OCI-LY3 (cell line): ENCODE measurements around the gene ENDOU.

Experiments
- H2AFZ ChIP-seq: fragments of 200-600, 300-600 bp; shearing (Covaris generic); 2 replicates; pipeline ENCODE4 v1.6.0; 2014; ENCODE audit warnings: antibody characterized with exemption, low read depth, low read length
- H3K27ac ChIP-seq: fragments of 200-600, 300-600 bp; sonication (generic); 2 replicates; pipeline ENCODE4 v1.5.1; 2014; ENCODE audit warnings: mild to moderate bottlenecking, low read length, moderate library complexity, mixed read lengths
- H3K27me3 ChIP-seq: fragments of 200-600, 300-600 bp; sonication (generic); 2 replicates; pipeline ENCODE4 v1.6.1; 2014; ENCODE audit warnings: low read depth, low read length, mixed read lengths
- H3K36me3 ChIP-seq: fragments of 200-600, 300-600 bp; sonication (generic); replicated peaks from 2 replicates; pipeline ENCODE3; 2014; ENCODE audit warnings: low read depth, low read length, mixed read lengths
- H3K4me1 ChIP-seq: fragments of 300-600, 200-600 bp; sonication (generic); 2 replicates; pipeline ENCODE4 v1.6.1; 2014; ENCODE audit warnings: low read length, mixed read lengths
- H3K4me2 ChIP-seq: fragments of 200-600, 300-600 bp; sonication (generic); 2 replicates; pipeline ENCODE4 v1.6.1; 2014; ENCODE audit warnings: low read length, mixed read lengths
- H3K4me3 ChIP-seq: fragments of 300-600, 200-600 bp; sonication (generic); 2 replicates; pipeline ENCODE4 v1.5.1; 2014; ENCODE audit warnings: antibody characterized with exemption, mild to moderate bottlenecking, low read length, moderate library complexity
- H3K79me2 ChIP-seq: fragments of 300-600, 200-600 bp; shearing (Covaris generic); 2 replicates; pipeline ENCODE4 v1.6.1; 2014; ENCODE audit warnings: mild to moderate bottlenecking, low read length, mixed read lengths
- H3K9ac ChIP-seq: fragments of 300-600, 200-600 bp; shearing (Covaris generic); 2 replicates; pipeline ENCODE4 v1.6.0; 2014; ENCODE audit warnings: mild to moderate bottlenecking, low read length, moderate library complexity
- H3K9me3 ChIP-seq: fragments of 200-600, 300-600 bp; shearing (Covaris generic); 2 replicates; pipeline ENCODE4 v1.6.1; 2014; ENCODE audit warnings: low read length, mixed read lengths; ENCODE audit not compliant: insufficient read depth
- H4K20me1 ChIP-seq: fragments of 200-600, 300-600 bp; sonication (generic); 2 replicates; pipeline ENCODE4 v1.6.1; 2016; ENCODE audit warnings: low read length, mixed read lengths; ENCODE audit not compliant: insufficient read depth
- CTCF ChIP-seq: fragments of 200-600, 300-600 bp; sonication (generic); IDR thresholded peaks from 2 replicates; pipeline ENCODE4 v1.5.1; 2014; ENCODE audit warnings: antibody characterized with exemption, low read length, low read depth
- EZH2phosphoT487 ChIP-seq: fragments of 200-600 bp; shearing (Covaris generic); IDR thresholded peaks from 2 replicates; pipeline ENCODE4 v1.6.1; 2018; ENCODE audit warnings: antibody characterized with exemption, mixed run types, low read depth

Gene ENDOU

DNA sequence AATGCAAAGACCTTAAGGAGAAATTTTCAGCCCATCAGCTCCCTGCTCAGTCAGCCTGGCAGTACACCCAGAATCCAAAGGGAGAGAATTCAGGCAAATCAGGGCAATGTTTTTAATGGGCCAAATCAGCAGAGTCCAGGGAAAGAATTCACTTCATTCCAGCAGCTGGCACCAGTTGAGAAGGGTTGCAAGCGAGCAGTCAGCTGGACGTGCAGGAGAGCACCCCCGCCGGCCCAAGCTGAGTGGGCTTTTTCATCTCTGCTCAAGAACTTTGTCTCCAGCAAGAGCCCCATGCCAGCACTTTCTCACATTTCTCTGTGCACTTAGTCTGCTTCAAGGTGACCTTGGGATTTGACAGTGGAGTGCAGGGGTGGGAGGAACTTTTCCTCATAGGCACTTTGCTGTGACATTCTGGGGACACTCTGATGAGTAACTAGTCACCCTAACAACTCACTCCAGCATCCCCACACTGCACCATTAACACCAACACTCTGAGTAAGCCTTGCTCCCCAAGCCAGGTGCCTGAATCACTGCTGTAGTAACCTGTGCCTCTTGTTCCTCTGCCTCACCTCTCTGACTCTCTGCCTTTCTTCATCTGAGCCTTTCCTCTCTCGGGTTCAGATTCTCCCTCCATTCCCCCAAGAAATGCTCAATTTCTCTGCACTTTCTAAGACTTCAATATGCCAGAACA, 2.2 kb downstream of the ENDOU start:
- no peaks in the 10 kb centered on the region for H4K20me1 ChIP-seq

GRCh38 chr12:47722136-47722834, 3.0 kb downstream of the ENDOU start:
- no peaks in the 10 kb centered on the region for H4K20me1 ChIP-seq
- no peak overlapping the region for H3K9ac ChIP-seq
- no peak overlapping the region for H3K4me3 ChIP-seq
- H3K79me2 ChIP-seq, result no peaks in the 10 kb centered on the region
- H3K27ac ChIP-seq, result no peak overlapping the region
- H3K27me3 ChIP-seq, result no peaks in the 10 kb centered on the region
- peaks cover 5% of the 10 kb centered on the region for H3K36me3 ChIP-seq
- H3K4me1 ChIP-seq, result peaks cover 32% of the 10 kb centered on the region
- H3K9me3 ChIP-seq, result no peaks in the 10 kb centered on the region
- no peak overlapping the region for H3K4me2 ChIP-seq
- no peak overlapping the region for H2AFZ ChIP-seq
- no peak for TF ChIP-seq EZH2phosphoT487
- TF ChIP-seq CTCF, result no peak

More for the DNA sequence above, 2.2 kb downstream of the ENDOU start:
- Histone ChIP-seq H3K4me2 (no peak overlapping the region), H2AFZ (no peak overlapping the region), H3K9me3 (no peaks in the 10 kb centered on the region), H3K79me2 (no peaks in the 10 kb centered on the region), H3K4me1 (peaks cover 25% of the 10 kb centered on the region), H3K36me3 (peaks cover 5% of the 10 kb centered on the region), H3K9ac (no peak overlapping the region), H3K4me3 (no peak overlapping the region), H3K27me3 (no peaks in the 10 kb centered on the region), H3K27ac (no peak overlapping the region)
- TF ChIP-seq CTCF, result no peak
- no peak for TF ChIP-seq EZH2phosphoT487

DNA sequence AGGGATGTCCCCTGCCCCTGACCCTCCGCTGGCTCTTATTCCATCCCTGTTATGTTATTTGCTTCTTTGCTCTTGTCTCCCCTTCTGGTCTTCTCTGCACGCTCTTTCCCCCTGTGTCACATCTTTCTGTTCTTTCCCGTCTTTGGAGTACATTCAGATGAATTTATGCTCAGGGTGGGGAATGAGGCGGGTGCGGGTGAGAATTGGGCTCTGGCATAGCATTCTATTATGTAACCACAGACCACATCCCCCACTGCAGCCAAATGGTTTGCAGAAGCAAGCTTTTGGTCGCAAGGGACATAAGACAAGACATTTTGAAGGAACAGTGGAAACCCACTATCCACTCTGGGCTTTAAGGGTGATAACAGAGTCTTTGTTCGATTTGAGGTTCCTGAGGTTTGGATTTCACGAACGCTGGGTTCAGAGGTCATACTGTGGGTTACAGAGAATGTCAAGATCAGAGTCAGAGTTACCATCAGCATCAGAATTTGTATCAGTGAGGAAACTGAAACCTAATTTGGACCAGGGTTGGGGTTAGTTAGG, 3.8 kb downstream of the ENDOU start:
- no peaks in the 10 kb centered on the region for H3K27me3 ChIP-seq
- no peak overlapping the region for H3K27ac ChIP-seq
- peaks cover 5% of the 10 kb centered on the region for H3K36me3 ChIP-seq
- no peak overlapping the region for H2AFZ ChIP-seq
- H4K20me1 ChIP-seq, result no peaks in the 10 kb centered on the region
- no peak overlapping the region for H3K4me3 ChIP-seq
- peaks cover 27% of the 10 kb centered on the region for H3K4me1 ChIP-seq
- H3K4me2 ChIP-seq, result no peak overlapping the region
- H3K9ac ChIP-seq, result no peak overlapping the region
- no peaks in the 10 kb centered on the region for H3K79me2 ChIP-seq
- no peaks in the 10 kb centered on the region for H3K9me3 ChIP-seq
- TF ChIP-seq EZH2phosphoT487 (no peak), CTCF (no peak)

- no peak overlapping the region for H3K4me3 ChIP-seq
These were observed 6.8 kb downstream of the ENDOU start for GRCh38 chr12:47718531-47718930.

More at GRCh38 chr12:47718531-47718930, 6.8 kb downstream of the ENDOU start:
- H2AFZ ChIP-seq, result no peak overlapping the region
- H3K9ac ChIP-seq, result no peak overlapping the region
- no peaks in the 10 kb centered on the region for H4K20me1 ChIP-seq
- no peaks in the 10 kb centered on the region for H3K9me3 ChIP-seq
- H3K4me1 ChIP-seq, result peaks cover 28% of the 10 kb centered on the region
- no peak overlapping the region for H3K27ac ChIP-seq
- H3K79me2 ChIP-seq, result no peaks in the 10 kb centered on the region
- H3K27me3 ChIP-seq, result no peaks in the 10 kb centered on the region
- no peak for TF ChIP-seq CTCF
- no peaks in the 10 kb centered on the region for H3K36me3 ChIP-seq
- no peak overlapping the region for H3K4me2 ChIP-seq
